HL-60 (cell line): ENCODE results near the gene SLAMF9.

Experiments used
- CTCF ChIP-seq: IDR thresholded peaks from one replicate; pipeline ENCODE4 v1.5.1; 2011; ENCODE audit warnings: low read length, control low read depth, inconsistent platforms; ENCODE audit not compliant: insufficient read depth
- POLR2AphosphoS5 ChIP-seq: IDR thresholded peaks from 2 replicates; pipeline ENCODE4 v1.6.1; 2012; ENCODE audit warnings: low read depth
- SPI1 ChIP-seq: IDR thresholded peaks from 2 replicates; pipeline ENCODE4 v1.6.1; 2012; ENCODE audit warnings: low read depth, mild to moderate bottlenecking, borderline replicate concordance

- no peak for TF ChIP-seq POLR2AphosphoS5
- TF ChIP-seq CTCF, result no peak
- TF ChIP-seq SPI1, result no peak
These were observed 36.0 kb upstream of the SLAMF9 start for GRCh38 chr1:159990005-159990404.
